OCI-LY7 (cell line): ENCODE data around the gene CAVIN1. TPM values are rescaled to one million over a fixed set of nuclear protein-coding genes. Genes with fewer than 3 reads are reported as not detected.
A peak's percentile ranks its signal among the peaks of the same experiment; 100 is the strongest.
"Not testable (repeated sequence)": the region's sequence is repeated elsewhere in the genome, so short reads cannot be mapped to it uniquely, and the experiment has no call there.

Experiments
- BruUV-seq: library from RNA; stranded (reverse); fragments of 400-500 nt; replicated peaks from 2 replicates; lab custom pipeline; 2021; lab: Mats Ljungman, UMichigan
- CTCF ChIA-PET: fragments of 300-600 bp; sonication (Branson Sonifier 250); formaldehyde crosslinking; loops from one replicate; lab custom pipeline; 2022; ENCODE audit warnings: antibody characterized with exemption; ENCODE audit not compliant: unreplicated experiment; lab: Charles Lee
- POLR2A ChIA-PET: fragments of 300-600 bp; sonication (Branson Sonifier 250); formaldehyde crosslinking; loops from one replicate; lab custom pipeline; 2022; ENCODE audit warnings: antibody characterized with exemption; lab: Charles Lee
- DNase-seq: peaks from one replicate; pipeline ENCODE4 v3.0.0-alpha.2; 2015; ENCODE audit warnings: low spot score
- H2AFZ ChIP-seq: fragments of 200-600 bp; sonication (generic), shearing (Covaris generic); 2 replicates; pipeline ENCODE4 v1.6.1; 2014; ENCODE audit warnings: mild to moderate bottlenecking, antibody characterized with exemption, low read length, moderate library complexity
- H3K27ac ChIP-seq: fragments of 200-600 bp; sonication (generic); 2 replicates; pipeline ENCODE4 v1.5.1; 2014; ENCODE audit warnings: mixed run types, low read depth, mild to moderate bottlenecking, moderate library complexity, low read length, inconsistent platforms; ENCODE audit not compliant: poor library complexity, severe bottlenecking
- H3K36me3 ChIP-seq: fragments of 200-600 bp; sonication (generic); 2 replicates; pipeline ENCODE4 v1.6.1; 2014; ENCODE audit warnings: mild to moderate bottlenecking, antibody characterized with exemption, low read length, moderate library complexity, mixed read lengths; ENCODE audit not compliant: insufficient read depth
- H3K4me1 ChIP-seq: fragments of 200-600 bp; sonication (generic); 2 replicates; pipeline ENCODE4 v1.5.1; 2014; ENCODE audit warnings: mild to moderate bottlenecking, low read length; ENCODE audit not compliant: insufficient read depth, poor library complexity, severe bottlenecking
- H3K4me2 ChIP-seq: fragments of 200-600 bp; sonication (generic); 2 replicates; pipeline ENCODE4 v1.6.1; 2014; ENCODE audit warnings: mild to moderate bottlenecking, low read length
- H3K4me3 ChIP-seq: fragments of 200-600 bp; sonication (generic); 2 replicates; pipeline ENCODE4 v1.5.1; 2014; ENCODE audit warnings: mild to moderate bottlenecking, low read depth, low read length; ENCODE audit not compliant: poor library complexity, severe bottlenecking
- H3K79me2 ChIP-seq: fragments of 200-600 bp; sonication (generic); 2 replicates; pipeline ENCODE4 v1.6.1; 2016; ENCODE audit warnings: low read depth, mild to moderate bottlenecking, low read length, moderate library complexity, mixed read lengths; ENCODE audit not compliant: insufficient read depth
- H3K9me2 ChIP-seq: fragments of 200-600 bp; sonication (generic); 2 replicates; pipeline ENCODE4 v1.6.1; 2016; ENCODE audit warnings: mild to moderate bottlenecking, low read length, mixed read lengths; ENCODE audit not compliant: insufficient read depth
- H3K9me3 ChIP-seq: fragments of 200-600 bp; sonication (generic); 2 replicates; pipeline ENCODE4 v1.6.1; 2014; ENCODE audit warnings: mild to moderate bottlenecking, mixed run types, low read length, mixed read lengths
- H4K20me1 ChIP-seq: fragments of 200-600 bp; sonication (generic); 2 replicates; pipeline ENCODE4 v1.6.1; 2014; ENCODE audit warnings: mild to moderate bottlenecking, antibody characterized with exemption, low read length, moderate library complexity, mixed read lengths; ENCODE audit not compliant: insufficient read depth
- CTCF ChIP-seq: fragments of 200-600 bp; sonication (generic); conservative IDR thresholded peaks from 2 replicates; pipeline ENCODE4 v1.5.1; 2014; ENCODE audit warnings: mild to moderate bottlenecking, antibody characterized with exemption, low read length, moderate library complexity, mixed read lengths
- EZH2phosphoT487 ChIP-seq: fragments of 200-600 bp; sonication (generic); IDR thresholded peaks from 2 replicates; pipeline ENCODE4 v1.6.1; 2018; ENCODE audit warnings: low read depth, borderline replicate concordance, mild to moderate bottlenecking, mixed run types, antibody characterized with exemption, low read length, moderate library complexity, mixed read lengths
- intact Hi-C: fragments of 100-400 bp; cut with micrococcal nuclease; formaldehyde crosslinking; loops from one replicate; pipeline ENCODE4 v1.10.0; 2022; ENCODE audit not compliant: unreplicated experiment
- total RNA-seq, 2 experiments: library from RNA; depleted of rRNA in 1 of 2; stranded (reverse); fragments of >200 nt in 1 of 2; shearing (Covaris generic) in 1 of 2; gene quantifications; 2 replicates each; pipeline ENCODE4 v1.2.3, GENCODE V29; 2014 to 2022

Gene CAVIN1
- total RNA-seq, 2 experiments from 2014 or later = 0.08 TPM; not detected in 1

- H3K79me2 ChIP-seq = no peaks in the 10 kb centered on the region; the same call in 1 of the 2 replicates
- ChIA-PET CTCF (no interaction called here), POLR2A (no interaction called here)
- peaks cover 6% of the 10 kb centered on the region; the same call in 1 of the 2 replicates for H3K36me3 ChIP-seq
- no peak for TF ChIP-seq CTCF
- TF ChIP-seq EZH2phosphoT487 = no peak
- no peaks in the 10 kb centered on the region for H3K9me2 ChIP-seq
- intact Hi-C loops = loop anchor here (2.0 to 5.0 kb wide), 2 partner anchors 18 to 440 kb away; partner anchors contain the start of gene DNAJC7
- BruUV-seq = no TSS peak
- no peak overlapping the region for H2AFZ ChIP-seq
- H3K4me1 ChIP-seq = peaks cover 65% of the 10 kb centered on the region
- H3K27ac ChIP-seq = peak overlapping the region; percentile 69
- no peaks in the 10 kb centered on the region for H3K9me3 ChIP-seq
- peaks cover 14% of the 10 kb centered on the region; the same call in 1 of the 2 replicates for H4K20me1 ChIP-seq
- peak overlapping the region; percentile 84 for H3K4me3 ChIP-seq
- peak overlapping the region; percentile 94 for H3K4me2 ChIP-seq
- peak; percentile 39 for DNase-seq
These were observed 34.2 kb upstream of the CAVIN1 start for GRCh38 chr17:42457107-42457792.

DNA sequence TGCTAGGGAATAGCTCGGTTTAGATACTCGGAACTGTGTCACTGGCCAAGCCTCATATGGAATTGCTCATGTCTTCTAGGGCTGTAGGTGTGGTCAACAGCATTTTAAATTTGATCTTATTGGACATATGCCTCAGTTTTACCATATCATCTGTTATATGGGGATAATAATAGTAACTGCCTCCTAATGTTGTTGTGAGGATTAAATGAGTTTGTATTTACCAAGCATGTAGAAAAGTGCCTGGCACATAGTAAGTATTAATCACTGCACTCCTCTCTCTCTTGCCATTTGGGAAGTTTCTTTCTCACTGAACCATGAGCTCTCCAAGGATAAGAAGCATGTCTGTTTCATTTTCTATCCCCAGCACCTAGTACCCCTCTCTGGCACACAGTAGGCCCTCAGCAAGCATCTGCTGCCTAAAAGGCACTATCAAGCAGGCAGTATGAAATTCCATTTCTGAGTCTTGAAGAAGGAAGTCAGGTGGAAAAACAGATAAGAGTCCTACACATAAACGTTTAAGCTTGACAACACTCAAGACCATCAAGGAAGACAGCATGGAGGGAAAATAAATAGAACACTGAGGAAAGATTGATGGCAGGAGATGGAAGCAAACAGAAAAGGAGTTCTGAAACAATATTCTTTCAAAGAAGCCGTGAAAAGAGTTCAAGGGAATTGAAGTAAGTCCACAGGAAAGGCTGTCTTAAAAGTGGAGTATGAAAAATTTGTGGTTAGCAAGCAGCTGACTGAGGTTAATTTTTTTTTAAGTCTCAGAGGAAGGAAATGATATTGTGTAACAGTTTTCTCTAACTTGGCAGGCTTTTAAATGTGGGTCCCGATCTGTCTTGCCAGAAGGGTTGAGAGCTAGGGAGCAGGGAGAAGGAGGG lies 33.4 kb upstream of the CAVIN1 start:
- Histone ChIP-seq H3K9me3 (no peaks in the 10 kb centered on the region), H3K4me2 (peak overlapping the region; percentile 94), H3K4me1 (peaks cover 65% of the 10 kb centered on the region), H3K36me3 (peaks cover 6% of the 10 kb centered on the region; the same call in 1 of the 2 replicates), H4K20me1 (peaks cover 14% of the 10 kb centered on the region; the same call in 1 of the 2 replicates), H3K9me2 (no peaks in the 10 kb centered on the region), H2AFZ (no peak overlapping the region), H3K4me3 (peak overlapping the region; percentile 84), H3K27ac (peak overlapping the region; percentile 69), H3K79me2 (no peaks in the 10 kb centered on the region; the same call in 1 of the 2 replicates)
- CTCF ChIA-PET = no interaction called here
- TF ChIP-seq CTCF (no peak), EZH2phosphoT487 (no peak)
- intact Hi-C loops = loop anchor here (2.0 to 5.0 kb wide), 2 partner anchors 18 to 439 kb away; partner anchors contain the start of gene DNAJC7
- POLR2A ChIA-PET = no interaction called here
- BruUV-seq = no TSS peak
- peak; percentile 76 for DNase-seq

GRCh38 chr17:42454987-42455386 lies 31.9 kb upstream of the CAVIN1 start:
- H3K9me3 ChIP-seq, H3K9me2 ChIP-seq, H3K4me2 ChIP-seq, H3K4me3 ChIP-seq, POLR2A ChIA-PET, H3K27ac ChIP-seq, H2AFZ ChIP-seq, BruUV-seq, H3K36me3 ChIP-seq, DNase-seq, H3K79me2 ChIP-seq, CTCF ChIA-PET: not testable (repeated sequence)
- Histone ChIP-seq H4K20me1 (peaks cover 14% of the 10 kb centered on the region; the same call in 1 of the 2 replicates), H3K4me1 (peaks cover 58% of the 10 kb centered on the region)
- intact Hi-C loops = loop anchor here (5.0 kb wide), 1 partner anchor 438 kb away; the partner anchor contains the start of gene DNAJC7
